Testis (tissue), 3 donors: ENCODE results near the gene BBOX1. TPM values are rescaled to one million over a fixed set of nuclear protein-coding genes. Genes with fewer than 3 reads are reported as not detected.

Experiments used
- DNase-seq: peaks from one replicate; pipeline ENCODE4 v3.0.0-alpha.2; 2019
- H3K27ac ChIP-seq, 2 donors: fragments of 200-600 bp; sonication (generic); one replicate each; pipeline ENCODE4 v1.5.1; 2019
- H3K27me3 ChIP-seq: fragments of 200-600 bp; sonication (generic); one replicate; pipeline ENCODE4 v1.5.1; 2019
- H3K36me3 ChIP-seq: fragments of 200-600 bp; sonication (generic); one replicate; pipeline ENCODE4 v1.5.1; 2017; ENCODE audit warnings: low read depth; ENCODE audit errors: missing control alignments
- H3K4me1 ChIP-seq: fragments of 200-600 bp; sonication (generic); one replicate; pipeline ENCODE4 v1.5.1; 2019
- H3K4me3 ChIP-seq, 2 donors: fragments of 200-600 bp; sonication (generic); one replicate each; pipeline ENCODE4 v1.5.1; 2017 to 2019
- H3K9me3 ChIP-seq: fragments of 200-600 bp; sonication (generic); one replicate; pipeline ENCODE4 v1.5.1; 2017
- POLR2A ChIP-seq: fragments of 450-650 bp; IDR thresholded peaks from one replicate; pipeline ENCODE4 v1.6.1; 2017; ENCODE audit warnings: antibody characterized with exemption, mild to moderate bottlenecking, moderate library complexity
- WGBS, 2 donors: methylation state at CpG; one replicate each; pipeline ENCODE4 v1.1.5; 2018; 5-methylcytosine and 5-hydroxymethylcytosine counted together
- intact Hi-C: fragments of 100-400 bp; cut with DNase I; formaldehyde crosslinking; loops from one replicate; pipeline ENCODE4 v1.15.1; 2023; ENCODE audit warnings: low total_unique reads
- polyA plus RNA-seq: library from polyadenylated mRNA; stranded (reverse); fragments of 350-450 nt; fragmentation: Illumina TruSeq; extraction: RNeasy Lipid Tissue Mini Kit (QIAGEN cat#74804); gene quantifications from one replicate; pipeline ENCODE4 v1.2.3, GENCODE V29; 2014; ENCODE audit warnings: low read depth, low replicate concordance; ENCODE audit not compliant: insufficient read depth
- total RNA-seq, 2 donors: library from RNA; depleted of rRNA; stranded (reverse); fragments of >200 nt; gene quantifications; one replicate each; pipeline ENCODE4 v1.2.3, GENCODE V29; 2016
- TF ChIP-seq, protein P1 (sequence below), 3 experiments: fragments of 450-650 bp in 2 of 3; fragments of 200-600 bp in 1 of 3; sonication (generic) in 1 of 3; IDR thresholded peaks; one replicate each; pipeline ENCODE4 v1.5.1; 2016 to 2019; ENCODE audit warnings: antibody characterized with exemption in 3 of 3, mild to moderate bottlenecking in 2 of 3, moderate library complexity in 1 of 3

Gene BBOX1
- total and polyA plus RNA-seq, 3 donors from 2014 or later, result 0.24 to 1.2 TPM; not detected in 1

DNA sequence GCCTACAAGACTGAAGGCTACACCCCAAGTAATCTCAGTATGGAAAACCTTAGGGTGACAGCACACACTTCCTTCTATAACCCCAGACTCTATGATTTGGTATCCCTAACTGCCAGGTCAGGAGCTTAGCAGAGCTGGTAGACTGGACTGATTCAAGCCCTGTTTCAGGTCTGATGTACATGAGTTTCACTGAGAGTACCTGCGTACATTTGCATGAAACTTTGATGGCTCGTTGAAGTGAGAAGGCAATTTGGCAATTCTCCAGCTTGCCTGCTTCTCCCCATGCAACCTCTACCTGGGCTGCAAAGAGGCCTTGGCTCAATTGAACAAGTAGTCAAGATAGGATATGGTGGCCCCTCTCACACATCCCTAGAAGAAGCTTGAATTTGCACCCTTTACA, 36.5 kb upstream of the BBOX1 start:
- Histone ChIP-seq H3K4me3 (no peak overlapping the region), H3K4me1 (no peaks in the 10 kb centered on the region), H3K27me3 (no peaks in the 10 kb centered on the region), H3K36me3 (no peaks in the 10 kb centered on the region), H3K27ac (no peak overlapping the region), H3K9me3 (no peaks in the 10 kb centered on the region)
- TF ChIP-seq, protein P1, sequence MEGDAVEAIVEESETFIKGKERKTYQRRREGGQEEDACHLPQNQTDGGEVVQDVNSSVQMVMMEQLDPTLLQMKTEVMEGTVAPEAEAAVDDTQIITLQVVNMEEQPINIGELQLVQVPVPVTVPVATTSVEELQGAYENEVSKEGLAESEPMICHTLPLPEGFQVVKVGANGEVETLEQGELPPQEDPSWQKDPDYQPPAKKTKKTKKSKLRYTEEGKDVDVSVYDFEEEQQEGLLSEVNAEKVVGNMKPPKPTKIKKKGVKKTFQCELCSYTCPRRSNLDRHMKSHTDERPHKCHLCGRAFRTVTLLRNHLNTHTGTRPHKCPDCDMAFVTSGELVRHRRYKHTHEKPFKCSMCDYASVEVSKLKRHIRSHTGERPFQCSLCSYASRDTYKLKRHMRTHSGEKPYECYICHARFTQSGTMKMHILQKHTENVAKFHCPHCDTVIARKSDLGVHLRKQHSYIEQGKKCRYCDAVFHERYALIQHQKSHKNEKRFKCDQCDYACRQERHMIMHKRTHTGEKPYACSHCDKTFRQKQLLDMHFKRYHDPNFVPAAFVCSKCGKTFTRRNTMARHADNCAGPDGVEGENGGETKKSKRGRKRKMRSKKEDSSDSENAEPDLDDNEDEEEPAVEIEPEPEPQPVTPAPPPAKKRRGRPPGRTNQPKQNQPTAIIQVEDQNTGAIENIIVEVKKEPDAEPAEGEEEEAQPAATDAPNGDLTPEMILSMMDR (IDR thresholded peaks at IDR 0.05), result no peak
- TF ChIP-seq POLR2A, result no peak
- intact Hi-C loops, result no loop called here
- WGBS, 2 donors, result 85 to 94% methylated on average over 2 of the region's 2 CpGs
- DNase-seq, result no peak

DNA sequence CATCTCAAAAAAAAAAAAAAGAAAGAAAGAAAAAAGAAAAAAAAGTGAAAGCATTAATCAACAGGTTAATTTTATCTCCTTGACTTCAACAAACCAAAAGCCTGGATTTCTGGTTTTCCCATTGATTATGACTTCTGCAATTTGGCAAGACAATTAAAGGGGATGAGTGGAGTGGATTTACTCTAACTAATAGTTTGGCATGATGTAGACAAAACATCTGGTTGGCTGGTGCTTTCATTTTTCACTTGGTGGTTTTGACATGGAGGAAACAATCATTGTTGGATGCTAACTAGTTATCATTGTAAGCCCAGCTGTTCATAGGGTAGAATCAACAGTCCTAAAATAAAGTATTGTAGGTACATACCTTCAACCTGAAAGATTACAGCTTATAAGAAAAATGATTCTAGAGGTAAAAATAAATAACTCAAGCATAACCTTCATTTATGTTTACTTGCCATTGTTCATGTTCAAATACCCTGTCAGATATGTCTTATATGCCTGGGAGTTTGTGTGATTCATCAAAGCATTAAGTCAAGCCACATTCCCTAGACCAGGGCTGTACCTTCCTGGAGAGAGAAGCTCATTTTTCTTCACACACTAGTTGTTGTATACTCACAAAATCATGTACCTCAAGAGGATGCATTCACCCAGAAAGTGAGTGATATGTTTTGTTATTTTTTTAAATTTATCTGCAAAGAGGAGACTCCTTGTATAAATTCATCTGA, 31.6 kb upstream of the BBOX1 start:
- Histone ChIP-seq H3K27ac (no peak overlapping the region), H3K4me1 (peaks cover 4% of the 10 kb centered on the region), H3K4me3 (no peak overlapping the region), H3K27me3 (no peaks in the 10 kb centered on the region), H3K36me3 (no peaks in the 10 kb centered on the region), H3K9me3 (no peaks in the 10 kb centered on the region)
- DNase-seq, result no peak
- TF ChIP-seq, protein P1 (IDR thresholded peaks at IDR 0.05), result no peak
- no peak for TF ChIP-seq POLR2A
- intact Hi-C loops, result no loop called here

DNA sequence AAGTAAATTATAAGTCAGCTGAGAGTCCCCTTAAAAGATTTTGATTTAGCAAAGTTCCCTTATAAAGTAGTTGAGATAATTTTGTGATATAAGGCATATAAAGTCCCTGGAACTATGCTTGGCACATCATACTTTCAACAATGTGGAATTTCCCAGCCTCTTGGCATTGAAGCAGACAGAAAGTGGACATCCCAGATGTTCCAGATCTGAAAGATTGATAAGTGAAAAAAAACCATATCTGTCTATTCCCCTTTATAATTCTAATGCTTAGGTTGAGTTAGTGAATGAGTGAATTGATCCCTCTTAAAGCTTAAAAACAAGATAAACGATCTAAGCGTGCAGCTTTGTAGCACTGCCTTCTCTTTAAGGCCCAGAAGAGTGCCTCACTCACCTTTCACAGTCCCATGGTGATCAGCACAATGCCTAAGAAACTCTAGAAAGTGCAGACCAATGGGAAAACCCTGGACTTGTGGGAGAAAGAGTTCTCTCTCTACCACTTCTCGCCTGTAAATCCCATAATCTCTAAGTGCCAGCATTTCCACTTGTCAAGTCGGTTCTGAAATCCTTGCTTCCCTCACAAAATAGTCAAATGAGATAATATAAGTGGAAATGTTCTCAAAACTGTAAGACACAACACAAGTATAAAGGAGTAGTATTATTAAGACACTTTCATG, 28.9 kb upstream of the BBOX1 start:
- Histone ChIP-seq H3K36me3 (no peaks in the 10 kb centered on the region), H3K4me1 (peaks cover 4% of the 10 kb centered on the region), H3K27ac (no peak overlapping the region), H3K9me3 (no peaks in the 10 kb centered on the region), H3K27me3 (no peaks in the 10 kb centered on the region), H3K4me3 (no peak overlapping the region)
- WGBS, 2 donors, result 68 to 71% methylated on average over 4 of the region's 4 CpGs
- intact Hi-C loops, result no loop called here
- TF ChIP-seq POLR2A, result no peak
- TF ChIP-seq, protein P1 (IDR thresholded peaks at IDR 0.05), result no peak
- DNase-seq, result no peak

DNA sequence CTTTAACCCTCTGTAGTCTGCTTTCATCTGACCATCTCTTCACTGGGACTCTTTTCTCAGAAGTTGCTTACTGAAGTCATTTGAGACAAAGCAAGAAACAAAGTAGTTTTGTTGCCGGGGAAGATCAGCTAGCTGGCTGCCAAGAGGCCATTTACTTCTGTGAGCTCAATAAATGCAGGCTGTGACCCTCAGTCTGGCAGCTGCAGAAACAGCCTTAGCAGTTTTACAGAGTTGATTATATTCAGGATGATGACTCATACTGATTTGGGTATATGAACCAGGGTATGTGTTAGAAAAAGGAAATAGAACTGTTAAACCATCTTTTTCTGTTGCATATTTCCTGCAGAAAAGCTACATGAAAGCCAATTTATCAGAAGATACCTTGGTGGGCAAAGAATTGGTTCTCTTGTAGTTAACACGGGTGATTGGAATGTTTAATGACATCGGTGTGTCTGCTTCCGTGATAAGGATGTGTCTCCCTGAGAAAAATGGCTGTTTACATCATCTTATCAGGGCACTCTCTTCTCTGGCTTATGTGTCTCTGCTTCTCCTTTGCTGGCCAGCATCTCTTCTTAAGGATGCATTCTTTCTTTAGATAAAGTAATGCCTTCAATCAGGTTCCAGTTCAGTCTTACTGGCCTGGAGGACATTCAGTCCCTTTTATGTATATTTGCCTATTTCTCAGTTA, 28.2 kb upstream of the BBOX1 start:
- Histone ChIP-seq H3K27me3 (no peaks in the 10 kb centered on the region), H3K4me3 (no peak overlapping the region), H3K9me3 (no peaks in the 10 kb centered on the region), H3K36me3 (no peaks in the 10 kb centered on the region), H3K27ac (no peak overlapping the region), H3K4me1 (peaks cover 4% of the 10 kb centered on the region)
- intact Hi-C loops, result no loop called here
- WGBS, 2 donors, result 34 to 37% methylated on average over 4 of the region's 4 CpGs
- TF ChIP-seq POLR2A, result no peak
- TF ChIP-seq, protein P1 (IDR thresholded peaks at IDR 0.05), result no peak
- peak; percentile 25 for DNase-seq
